ENCODE results near the gene ADGRV1. TPM values are rescaled to one million over a fixed set of nuclear protein-coding genes. Genes with fewer than 3 reads are reported as not detected.

The ADGRV1 gene
- polyA plus RNA-seq, 3 donors = 0.18 to 0.33 TPM; not detected in 1

- Histone ChIP-seq H3K9me3 (replicated peaks in 1 of 2; ENCODE audit: control insufficient read depth in 1 of 2, insufficient read depth in 1 of 2, low read length in 2 of 2) (no peaks in the 10 kb centered on the region), H3K4me3 (replicated peaks in 1 of 3; ENCODE audit: low read depth in 2 of 3, low read length in 3 of 3) (no peak overlapping the region), H3K27me3 (ENCODE audit: control insufficient read depth in 2 of 2, insufficient read depth in 2 of 2, low read length in 2 of 2) (no peaks in the 10 kb centered on the region), H4K20me1 (ENCODE audit: insufficient read depth, low read length) (no peaks in the 10 kb centered on the region), H3K4me1 (ENCODE audit: control insufficient read depth in 1 of 2, insufficient read depth in 2 of 2, low read length in 2 of 2) (no peaks in the 10 kb centered on the region), H2AFZ (ENCODE audit: insufficient read depth, low read depth, low read length, poor library complexity, severe bottlenecking) (peak overlapping the region; percentile 10), H3K27ac (ENCODE audit: low read depth in 1 of 2, low read length in 2 of 2) (no peak overlapping the region), H3K9ac (ENCODE audit: insufficient read depth, low read length, poor library complexity, severe bottlenecking) (no peak overlapping the region), H3K36me3 (replicated peaks in 1 of 2; ENCODE audit: control insufficient read depth in 1 of 2, insufficient read depth in 2 of 2, low read length in 2 of 2) (no peaks in the 10 kb centered on the region), H3K79me2 (ENCODE audit: insufficient read depth, low read length) (no peaks in the 10 kb centered on the region), H3K4me2 (replicated peaks; ENCODE audit: extremely low read depth, low read length, poor library complexity, severe bottlenecking) (no peak overlapping the region)
- Mint-ChIP-seq H3K36me3 (no peaks in the 10 kb centered on the region), H3K4me1 (peaks cover 2% of the 10 kb centered on the region), H3K27ac (no peak overlapping the region), H3K9me3 (no peaks in the 10 kb centered on the region), H3K27me3 (ENCODE audit: low read depth in 3 of 3) (no peaks in the 10 kb centered on the region), H3K4me3 (no peak overlapping the region)
- WGBS (ENCODE audit: insufficient coverage) = no CpG with 5 or more reads among the region's 1 CpG
- TF ChIP-seq CTCF (IDR thresholded peaks at IDR 0.05) = no peak
- no peak for DNase-seq
- intact Hi-C loops (cut with micrococcal nuclease) = no loop called here
Observed at GRCh38 chr5:90940227-90940995, 381.8 kb downstream of the ADGRV1 start.

- DNase-seq = no peak
- H2AFZ ChIP-seq (ENCODE audit: insufficient read depth, low read depth, low read length, poor library complexity, severe bottlenecking) = no peak overlapping the region
- no peak for TF ChIP-seq CTCF (IDR thresholded peaks at IDR 0.05)
- no peaks in the 10 kb centered on the region for H3K9me3 ChIP-seq (replicated peaks in 1 of 2; ENCODE audit: control insufficient read depth in 1 of 2, insufficient read depth in 1 of 2, low read length in 2 of 2)
- Mint-ChIP-seq H3K4me3 (no peak overlapping the region), H3K27ac (no peak overlapping the region), H3K27me3 (ENCODE audit: low read depth in 3 of 3) (no peaks in the 10 kb centered on the region), H3K36me3 (no peaks in the 10 kb centered on the region), H3K9me3 (no peaks in the 10 kb centered on the region), H3K4me1 (peaks cover 2% of the 10 kb centered on the region)
- H3K4me3 ChIP-seq (replicated peaks in 1 of 3; ENCODE audit: low read depth in 2 of 3, low read length in 3 of 3) = no peak overlapping the region
- H3K4me1 ChIP-seq (ENCODE audit: control insufficient read depth in 1 of 2, insufficient read depth in 2 of 2, low read length in 2 of 2) = no peaks in the 10 kb centered on the region
- H4K20me1 ChIP-seq (ENCODE audit: insufficient read depth, low read length) = no peaks in the 10 kb centered on the region
- H3K27me3 ChIP-seq (ENCODE audit: control insufficient read depth in 2 of 2, insufficient read depth in 2 of 2, low read length in 2 of 2) = no peaks in the 10 kb centered on the region
- H3K27ac ChIP-seq (ENCODE audit: low read depth in 1 of 2, low read length in 2 of 2) = no peak overlapping the region
- no peaks in the 10 kb centered on the region for H3K36me3 ChIP-seq (replicated peaks in 1 of 2; ENCODE audit: control insufficient read depth in 1 of 2, insufficient read depth in 2 of 2, low read length in 2 of 2)
- H3K9ac ChIP-seq (ENCODE audit: insufficient read depth, low read length, poor library complexity, severe bottlenecking) = no peak overlapping the region
- intact Hi-C loops (cut with micrococcal nuclease) = no loop called here
- H3K4me2 ChIP-seq (replicated peaks; ENCODE audit: extremely low read depth, low read length, poor library complexity, severe bottlenecking) = no peak overlapping the region
- no peaks in the 10 kb centered on the region for H3K79me2 ChIP-seq (ENCODE audit: insufficient read depth, low read length)
- WGBS (ENCODE audit: insufficient coverage) = no CpG with 5 or more reads among the region's 1 CpG
Observed at GRCh38 chr5:90941002-90941720, 382.6 kb downstream of the ADGRV1 start.

All from CD14-positive monocyte (primary cell).